Esophagus muscularis mucosa (tissue), 3 donors: ENCODE results near the gene SDK1.

ENCODE experiments used
- POLR2AphosphoS5 ChIP-seq, 2 donors: sonication (generic); formaldehyde crosslinking; IDR thresholded peaks; one replicate each; pipeline ENCODE4 v1.6.1; 2017; ENCODE audit warnings: antibody characterized with exemption in 2 of 2
- TF ChIP-seq, protein P1 (sequence below), 3 experiments: fragments of 200-600 bp in 2 of 3; fragments of 450-650 bp in 1 of 3; sonication (generic) in 2 of 3; IDR thresholded peaks; one replicate each; pipeline ENCODE4 v1.5.1; 2017 to 2019; ENCODE audit warnings: antibody characterized with exemption in 3 of 3, mild to moderate bottlenecking in 2 of 3, moderate library complexity in 1 of 3

DNA sequence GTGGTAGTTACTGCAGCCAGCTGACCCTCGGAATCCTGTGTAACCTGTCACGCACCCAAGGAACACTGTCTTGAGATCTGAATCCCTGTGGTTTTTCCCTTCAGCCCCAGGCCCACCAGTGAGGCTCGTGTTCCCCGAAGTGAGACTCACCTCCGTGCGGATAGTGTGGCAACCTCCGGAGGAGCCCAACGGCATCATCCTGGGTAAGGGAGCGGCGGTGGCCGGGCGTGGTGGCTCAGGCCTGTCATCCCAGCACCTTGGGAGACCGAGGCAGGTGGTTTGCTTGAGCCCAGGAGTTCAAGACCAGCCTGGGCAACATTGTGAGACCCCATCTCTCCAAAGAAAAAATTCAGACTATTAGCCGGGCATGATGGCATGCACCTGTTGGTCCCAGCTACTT lies 831.2 kb downstream of the SDK1 start:
- no peak for TF ChIP-seq POLR2AphosphoS5 (IDR thresholded peaks at IDR 0.05)
- TF ChIP-seq, protein P1, sequence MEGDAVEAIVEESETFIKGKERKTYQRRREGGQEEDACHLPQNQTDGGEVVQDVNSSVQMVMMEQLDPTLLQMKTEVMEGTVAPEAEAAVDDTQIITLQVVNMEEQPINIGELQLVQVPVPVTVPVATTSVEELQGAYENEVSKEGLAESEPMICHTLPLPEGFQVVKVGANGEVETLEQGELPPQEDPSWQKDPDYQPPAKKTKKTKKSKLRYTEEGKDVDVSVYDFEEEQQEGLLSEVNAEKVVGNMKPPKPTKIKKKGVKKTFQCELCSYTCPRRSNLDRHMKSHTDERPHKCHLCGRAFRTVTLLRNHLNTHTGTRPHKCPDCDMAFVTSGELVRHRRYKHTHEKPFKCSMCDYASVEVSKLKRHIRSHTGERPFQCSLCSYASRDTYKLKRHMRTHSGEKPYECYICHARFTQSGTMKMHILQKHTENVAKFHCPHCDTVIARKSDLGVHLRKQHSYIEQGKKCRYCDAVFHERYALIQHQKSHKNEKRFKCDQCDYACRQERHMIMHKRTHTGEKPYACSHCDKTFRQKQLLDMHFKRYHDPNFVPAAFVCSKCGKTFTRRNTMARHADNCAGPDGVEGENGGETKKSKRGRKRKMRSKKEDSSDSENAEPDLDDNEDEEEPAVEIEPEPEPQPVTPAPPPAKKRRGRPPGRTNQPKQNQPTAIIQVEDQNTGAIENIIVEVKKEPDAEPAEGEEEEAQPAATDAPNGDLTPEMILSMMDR (IDR thresholded peaks at IDR 0.05), result no peak
